GM12892 (cell line): ENCODE results near the gene KEL.

Experiments
- DNase-seq: peaks from one replicate; pipeline ENCODE4 v3.0.0; 2011; ENCODE audit not compliant: insufficient read length
- FAIRE-seq: peaks from 2 replicates; lab custom pipeline; 2011; peaks lifted over from hg19 to GRCh38; lab: Jason Lieb, UNC
- POLR2A ChIP-seq: IDR thresholded peaks from 2 replicates; pipeline ENCODE4 v1.6.1; 2011; ENCODE audit warnings: low read depth, low read length, control low read depth
- POLR2AphosphoS5 ChIP-seq: IDR thresholded peaks from 2 replicates; pipeline ENCODE4 v1.6.1; 2011; ENCODE audit warnings: low read depth, low read length, control low read depth
- TAF1 ChIP-seq: IDR thresholded peaks from 2 replicates; pipeline ENCODE4 v1.6.1; 2011; ENCODE audit warnings: low read depth, mild to moderate bottlenecking, control low read depth, low read length, borderline replicate concordance

Gene KEL

DNA sequence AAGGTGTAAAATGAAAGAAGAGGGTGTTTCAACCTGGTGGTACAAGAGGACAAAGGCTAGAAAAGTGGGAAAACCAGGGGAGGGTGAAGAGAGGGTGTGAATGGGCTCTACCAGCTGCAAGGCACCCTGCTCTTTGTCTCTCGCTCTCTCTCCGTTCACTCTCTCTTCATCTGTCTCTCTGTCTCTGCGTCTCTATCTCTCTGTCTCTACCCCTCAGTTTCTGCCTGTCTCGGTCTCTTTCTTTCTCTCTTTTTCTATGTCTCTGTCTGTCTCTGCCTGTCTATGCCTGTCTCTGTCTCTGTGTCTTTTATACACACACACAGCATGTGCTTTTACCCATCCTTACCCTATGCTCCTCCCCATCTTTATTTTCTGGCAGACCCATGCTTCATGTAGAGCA, 23.6 kb downstream of the KEL start:
- no peak for TF ChIP-seq POLR2A
- TF ChIP-seq TAF1: no peak
- no peak for TF ChIP-seq POLR2AphosphoS5
- FAIRE-seq (no peak), DNase-seq (no peak)

DNA sequence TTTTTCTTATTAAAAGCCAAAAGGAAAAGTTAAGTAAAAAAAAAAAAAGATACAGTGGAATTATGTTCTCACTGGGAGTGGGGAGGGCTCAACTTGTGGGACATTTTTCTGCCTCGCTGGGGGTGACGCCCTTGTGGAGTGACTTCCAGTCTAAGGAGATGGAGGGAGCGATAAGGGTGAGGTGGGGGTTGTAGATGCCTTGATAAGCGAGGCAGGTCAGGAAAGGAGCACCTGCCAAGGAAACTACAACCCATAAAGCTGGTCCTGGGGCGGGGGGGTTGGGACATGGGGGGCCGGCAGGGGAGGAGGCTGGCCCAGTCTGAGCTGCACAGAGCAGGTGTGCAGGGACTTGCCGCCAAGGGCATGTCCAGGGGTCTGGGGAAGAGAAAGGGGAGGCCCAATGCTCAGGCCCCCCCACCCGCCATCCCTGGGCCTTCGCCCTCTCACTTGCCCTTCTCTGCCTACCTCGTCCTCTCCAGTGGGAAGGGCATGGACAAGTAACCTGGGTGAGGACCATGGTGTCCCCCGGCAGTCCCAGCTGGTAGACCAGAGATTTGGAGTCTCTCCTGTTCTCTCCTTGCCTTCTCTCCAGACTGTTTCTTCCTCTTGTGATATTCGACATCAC, 26.1 kb downstream of the KEL start:
- DNase-seq (no peak), FAIRE-seq (no peak)
- TF ChIP-seq TAF1 (no peak), POLR2AphosphoS5 (no peak), POLR2A (no peak)

DNA sequence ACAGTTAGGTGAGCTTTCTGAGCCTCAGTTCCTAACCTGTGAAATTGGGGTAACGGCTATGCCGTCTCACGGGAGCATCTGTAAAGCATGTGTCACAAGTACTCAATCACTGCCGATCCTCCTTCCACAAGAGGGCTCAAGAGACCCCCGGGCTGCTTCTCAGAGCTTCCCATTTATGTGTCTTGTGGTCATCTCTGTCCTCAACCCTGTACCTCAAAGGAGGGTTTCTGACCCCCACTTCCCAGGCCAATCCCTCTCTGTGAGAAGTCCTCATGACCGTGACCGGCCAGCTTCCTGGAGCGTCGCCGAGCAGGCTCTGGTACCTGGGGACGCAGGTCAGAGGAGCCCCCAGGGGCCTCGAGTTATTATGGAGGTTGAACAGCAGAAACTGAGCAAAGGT, 28.1 kb downstream of the KEL start:
- no peak for DNase-seq
- no peak for TF ChIP-seq POLR2AphosphoS5
- TF ChIP-seq POLR2A: no peak
- TF ChIP-seq TAF1: no peak
- FAIRE-seq: no peak

DNA sequence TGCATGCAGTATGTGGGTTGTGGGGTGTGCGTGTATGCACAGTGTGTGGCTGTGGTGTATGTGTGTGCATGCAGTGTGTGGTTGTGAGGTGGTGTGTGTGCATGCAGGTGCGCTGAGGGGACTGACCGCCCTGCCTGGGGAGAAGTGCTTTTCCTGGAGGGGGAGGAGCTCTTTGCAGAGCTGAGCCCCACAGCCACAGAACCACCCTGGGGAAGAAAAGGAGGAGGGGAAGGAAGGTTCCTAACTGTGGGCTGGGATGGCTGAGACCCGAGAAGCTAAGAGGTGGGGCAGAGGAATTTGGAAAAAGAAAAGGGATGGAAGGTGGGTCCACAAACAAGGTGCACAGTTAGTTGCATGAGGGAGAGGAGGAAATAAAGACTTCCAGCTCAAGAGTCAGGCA, 28.5 kb downstream of the KEL start, which contains the start of gene TRPV5:
TRPV5 (minus strand) TSS at position 123 of the 400 bp plus-strand sequence. CDS start 287 bp downstream, outside the sequence.
- FAIRE-seq: no peak
- TF ChIP-seq POLR2A (no peak), POLR2AphosphoS5 (no peak), TAF1 (no peak)

DNA sequence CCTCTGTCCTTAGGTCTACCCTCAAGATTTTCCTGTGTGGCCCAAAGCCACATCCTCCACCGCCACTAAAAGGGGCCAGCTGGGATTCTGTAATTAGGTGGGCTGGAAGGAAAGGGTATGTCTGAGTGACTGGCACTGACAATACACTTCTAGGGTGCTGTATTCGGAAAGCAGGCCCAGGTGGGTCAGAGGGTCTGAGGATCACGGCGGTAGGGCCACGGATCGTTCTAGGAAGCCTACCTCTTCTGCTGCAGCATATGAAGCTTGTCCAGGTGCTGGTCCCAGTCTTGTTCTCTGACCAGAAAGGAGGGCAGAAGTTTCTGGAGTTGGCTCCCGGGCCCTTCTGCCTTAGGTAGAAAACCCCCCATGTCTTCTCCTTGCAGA, 29.1 kb downstream of the KEL start:
- FAIRE-seq (no peak), DNase-seq (no peak)
- TF ChIP-seq POLR2A: no peak
- TF ChIP-seq POLR2AphosphoS5: no peak
- no peak for TF ChIP-seq TAF1

More for the DNA sequence above, 28.5 kb downstream of the KEL start, which contains the start of gene TRPV5:
- no peak for DNase-seq

DNA sequence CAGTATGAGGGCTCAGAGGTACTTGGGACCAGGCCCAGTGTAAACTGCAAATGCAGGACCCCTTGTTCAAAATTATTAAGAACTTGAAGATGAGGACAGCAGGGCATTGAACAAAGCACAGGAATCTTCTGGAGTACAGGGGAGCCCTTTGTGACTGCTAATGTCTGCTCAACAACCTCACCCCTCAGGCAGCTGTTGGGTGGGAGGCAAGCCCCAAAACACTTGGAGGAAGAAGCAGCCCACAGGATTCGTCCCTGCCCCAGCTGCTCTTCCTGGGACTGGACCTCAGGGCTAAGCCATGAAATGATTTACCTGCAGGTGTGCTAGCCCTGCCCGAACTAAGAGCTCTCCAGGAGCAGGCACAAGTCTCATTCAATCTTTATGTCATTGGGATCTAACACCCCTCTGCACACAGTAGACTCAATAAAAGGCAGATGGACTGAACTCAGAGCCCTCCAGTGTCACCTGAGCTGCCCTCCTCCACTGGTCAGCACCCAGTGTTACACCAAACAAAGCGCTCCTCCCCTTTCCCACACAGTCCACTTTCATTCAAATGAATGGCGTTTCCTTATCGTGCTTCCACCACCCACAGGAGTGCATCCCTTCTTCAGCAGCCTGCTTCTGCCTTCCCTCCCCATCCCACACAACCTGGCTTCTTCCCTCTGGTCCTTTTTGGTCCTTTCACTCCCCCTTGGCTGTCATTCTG, 29.6 kb downstream of the KEL start:
- TF ChIP-seq TAF1 (no peak), POLR2A (no peak), POLR2AphosphoS5 (no peak)
- FAIRE-seq (no peak), DNase-seq (no peak)

DNA sequence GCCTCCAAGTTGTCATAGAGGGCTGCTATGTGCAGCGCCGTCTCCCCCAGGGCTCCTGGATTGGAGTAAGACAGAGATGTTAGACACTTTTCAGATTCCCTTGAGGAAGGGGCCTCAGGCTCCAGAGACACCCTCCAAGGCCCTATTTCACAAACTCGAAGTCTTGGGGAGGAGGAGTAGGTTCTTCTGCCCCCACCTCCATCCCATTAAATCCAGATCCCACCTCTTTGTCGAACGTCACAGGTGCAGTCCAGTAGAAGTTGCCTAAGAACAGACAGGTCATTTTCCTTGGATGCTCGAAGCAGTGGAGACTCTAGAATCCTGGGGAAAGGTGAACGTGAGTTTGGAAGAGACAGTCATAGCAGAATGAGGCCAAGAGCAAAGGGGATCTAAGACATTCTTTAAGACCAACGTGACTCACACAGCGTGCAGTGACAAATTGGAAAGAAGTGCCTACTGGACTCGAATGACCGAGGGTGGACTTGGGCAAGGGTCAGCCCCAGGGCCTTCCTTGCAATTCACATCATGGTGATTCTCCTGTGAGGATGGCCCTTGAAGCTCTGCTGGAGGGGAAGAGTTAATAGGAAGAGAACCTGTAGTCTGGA, 31.9 kb downstream of the KEL start:
- no peak for FAIRE-seq
- TF ChIP-seq POLR2AphosphoS5: no peak
- no peak for TF ChIP-seq POLR2A
- no peak for TF ChIP-seq TAF1
- DNase-seq: no peak

DNA sequence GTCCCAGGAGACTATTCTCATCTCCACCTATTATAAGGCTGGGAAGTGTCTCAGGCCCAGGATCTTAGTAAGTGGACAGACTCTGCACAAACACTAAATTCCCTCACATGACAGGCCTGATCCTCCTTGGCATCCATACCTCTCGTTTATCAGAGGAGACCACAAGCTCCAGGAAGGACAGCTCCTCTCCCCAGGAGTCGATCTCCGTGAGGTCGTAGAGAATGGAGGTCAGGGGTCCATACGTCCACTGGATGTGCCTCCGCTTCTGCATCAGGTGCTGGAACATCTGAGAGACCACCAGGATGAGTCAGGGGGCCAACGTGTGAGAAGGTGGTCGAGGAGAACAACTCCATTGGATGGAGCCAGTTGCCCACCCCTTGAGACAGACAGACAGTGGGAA, 34.2 kb downstream of the KEL start:
- no peak for DNase-seq
- no peak for TF ChIP-seq TAF1
- TF ChIP-seq POLR2AphosphoS5: no peak
- FAIRE-seq: no peak

DNA sequence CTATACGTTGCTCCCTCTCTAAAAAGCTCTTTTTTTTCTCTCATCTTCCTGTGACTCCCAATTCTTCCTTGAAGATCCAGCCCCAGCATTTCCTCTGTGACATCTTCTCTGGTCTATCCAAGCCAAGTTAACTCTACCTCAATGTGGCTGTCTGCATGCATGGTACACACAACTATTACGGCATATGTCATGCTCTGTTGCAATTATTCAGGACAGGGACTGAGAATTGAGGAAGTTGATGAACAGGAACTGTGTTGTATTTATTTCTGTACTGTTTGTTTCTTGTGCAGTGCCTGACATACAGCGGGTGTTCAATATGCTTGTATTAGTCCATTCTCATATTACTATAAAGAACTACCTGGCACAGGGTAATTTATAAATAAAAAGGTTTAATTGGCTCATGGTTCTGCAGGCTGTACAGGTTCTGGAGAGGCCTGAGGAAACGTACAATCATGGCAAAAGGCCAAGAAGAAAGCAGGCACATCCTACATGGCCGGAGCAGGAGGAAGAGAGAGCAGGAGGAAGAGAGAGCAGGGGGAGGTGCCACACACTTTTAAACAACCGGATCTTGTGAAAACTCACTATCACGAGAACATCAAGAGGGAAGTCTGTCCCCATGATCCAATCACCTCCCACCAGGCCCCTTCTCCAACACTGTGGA, 34.9 kb downstream of the KEL start:
- DNase-seq: no peak
- TF ChIP-seq POLR2A (no peak), POLR2AphosphoS5 (no peak)

DNA sequence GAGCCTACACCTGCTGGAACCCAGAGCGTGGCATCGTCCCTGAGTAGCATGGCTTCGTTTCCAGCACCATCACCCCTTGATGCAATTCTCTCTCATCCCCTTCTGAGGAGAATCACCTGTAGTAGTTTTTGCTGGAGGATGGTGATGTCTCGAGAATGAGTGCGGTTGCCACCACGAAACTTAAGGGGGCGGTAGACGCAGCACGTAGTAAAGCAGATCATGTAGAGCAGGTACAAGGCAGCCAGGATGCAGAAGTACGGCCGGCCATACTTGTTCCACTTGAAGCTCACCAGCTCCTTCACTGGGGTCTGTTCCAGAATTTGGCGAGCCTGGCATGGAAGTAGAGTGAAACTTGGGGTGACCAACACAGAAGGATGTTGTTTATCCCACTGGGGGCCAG, 36.8 kb downstream of the KEL start:
- DNase-seq (no peak), FAIRE-seq (no peak)
- TF ChIP-seq TAF1 (no peak), POLR2A (no peak), POLR2AphosphoS5 (no peak)

More for the DNA sequence above, 34.9 kb downstream of the KEL start:
- no peak for FAIRE-seq

DNA sequence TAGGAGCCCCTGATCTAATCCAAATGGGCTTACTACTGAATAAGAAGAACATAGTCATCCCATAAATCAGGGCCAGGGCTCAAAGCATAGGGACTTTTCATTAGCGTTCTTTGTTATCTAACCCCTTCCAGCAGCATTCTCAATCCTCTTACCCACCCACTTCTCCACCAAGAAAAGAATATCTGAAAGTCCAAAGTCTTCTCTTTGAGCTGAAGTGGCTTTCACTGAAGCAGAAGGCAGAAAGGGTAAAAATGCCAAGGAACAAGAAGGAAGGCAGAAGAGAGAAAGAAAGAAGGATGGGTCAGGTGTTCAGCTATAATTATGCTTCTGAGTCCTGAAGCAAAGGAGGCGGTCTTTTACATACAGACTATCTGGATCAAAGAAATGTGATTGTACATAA, 38.8 kb downstream of the KEL start:
- DNase-seq: no peak
- no peak for FAIRE-seq
- TF ChIP-seq POLR2AphosphoS5 (no peak), POLR2A (no peak), TAF1 (no peak)

DNA sequence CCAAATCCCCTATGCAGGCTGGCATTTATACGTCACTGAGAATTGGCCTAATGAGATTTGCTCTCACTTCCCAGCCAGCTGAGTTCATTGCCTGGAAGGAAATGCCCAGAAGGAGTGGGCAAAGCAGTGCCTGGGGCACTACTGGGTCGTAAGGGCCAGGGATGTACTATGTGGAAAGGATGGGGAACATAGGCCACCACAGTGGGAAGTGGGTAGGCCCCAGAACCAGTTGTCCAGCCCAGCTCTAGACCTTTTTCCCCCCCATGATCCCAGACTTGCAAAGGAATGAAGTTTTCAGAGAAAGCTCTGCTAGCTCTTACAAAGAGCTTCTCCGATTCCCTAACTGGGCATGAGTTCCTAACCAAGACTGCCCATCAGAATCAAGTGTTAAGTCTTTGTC, 42.5 kb downstream of the KEL start:
- no peak for DNase-seq
- TF ChIP-seq TAF1 (no peak), POLR2A (no peak), POLR2AphosphoS5 (no peak)
- no peak for FAIRE-seq
